HG03175 (cell line): ENCODE measurements around the gene TANGO2.
A peak's percentile ranks its signal among the peaks of the same experiment; 100 is the strongest.
"Not testable (repeated sequence)": the region's sequence is repeated elsewhere in the genome, so short reads cannot be mapped to it uniquely, and the experiment has no call there.

Source experiments
- ATAC-seq: cut with Tn5 transposase; IDR thresholded peaks from one replicate; pipeline ENCODE4 v1.9.1; 2021; ENCODE audit warnings: mild to moderate bottlenecking, moderate library complexity; ENCODE audit not compliant: unreplicated experiment

TANGO2 gene

DNA sequence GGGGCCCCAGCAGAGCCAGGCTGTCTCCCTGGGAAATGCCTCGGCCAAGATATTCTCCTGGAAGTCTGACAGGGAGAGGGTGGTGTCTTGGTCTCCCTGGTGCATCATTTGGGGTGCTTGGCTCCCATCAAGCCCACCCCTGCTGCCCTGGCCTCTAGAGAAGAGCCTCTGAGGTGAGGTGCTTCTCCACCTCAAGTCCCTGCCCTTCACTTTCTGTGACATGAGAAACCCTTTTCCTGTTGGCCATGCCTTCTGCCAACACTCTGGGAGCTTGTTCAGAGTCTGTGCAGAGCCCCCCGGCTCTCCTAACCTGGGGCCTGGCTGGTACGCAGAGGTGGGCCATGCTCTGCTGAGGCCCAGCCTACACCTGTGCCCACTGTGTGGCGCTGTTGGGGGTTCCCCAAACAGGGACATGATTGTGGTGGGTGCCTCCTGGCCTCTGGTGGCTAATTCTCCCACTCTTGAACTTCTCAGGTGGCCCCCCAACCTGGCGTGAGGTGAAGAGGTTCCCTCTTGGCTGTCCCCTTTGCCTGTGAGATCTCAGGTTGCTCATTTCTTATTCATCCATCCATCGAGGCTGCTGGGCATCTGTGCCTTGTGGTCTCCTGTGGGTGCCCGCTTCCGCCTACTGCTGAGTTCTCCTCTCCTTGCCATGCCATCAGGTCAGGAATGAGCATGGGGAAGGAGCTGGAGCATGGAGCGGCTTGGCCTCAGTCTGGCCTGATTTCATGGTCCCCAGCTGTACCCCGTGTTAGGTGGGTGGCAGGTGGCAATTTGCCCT is 40.0 kb downstream of the TANGO2 start:
- no peak for ATAC-seq

DNA sequence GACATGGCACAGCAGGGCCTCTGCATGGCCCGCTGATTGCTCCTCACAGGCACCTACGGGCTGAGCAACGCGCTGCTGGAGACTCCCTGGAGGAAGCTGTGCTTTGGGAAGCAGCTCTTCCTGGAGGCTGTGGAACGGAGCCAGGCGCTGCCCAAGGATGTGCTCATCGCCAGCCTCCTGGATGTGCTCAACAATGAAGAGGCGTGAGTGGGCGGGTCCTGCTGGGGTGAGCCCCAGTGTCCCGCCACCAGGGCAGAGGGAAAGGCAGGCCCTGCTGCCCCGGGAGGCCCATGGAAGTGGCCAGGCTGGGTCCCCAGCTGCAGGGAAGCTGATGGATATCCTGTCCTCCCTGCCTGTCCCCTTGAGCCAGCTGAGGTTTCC is 40.6 kb downstream of the TANGO2 start:
- ATAC-seq, result no peak

DNA sequence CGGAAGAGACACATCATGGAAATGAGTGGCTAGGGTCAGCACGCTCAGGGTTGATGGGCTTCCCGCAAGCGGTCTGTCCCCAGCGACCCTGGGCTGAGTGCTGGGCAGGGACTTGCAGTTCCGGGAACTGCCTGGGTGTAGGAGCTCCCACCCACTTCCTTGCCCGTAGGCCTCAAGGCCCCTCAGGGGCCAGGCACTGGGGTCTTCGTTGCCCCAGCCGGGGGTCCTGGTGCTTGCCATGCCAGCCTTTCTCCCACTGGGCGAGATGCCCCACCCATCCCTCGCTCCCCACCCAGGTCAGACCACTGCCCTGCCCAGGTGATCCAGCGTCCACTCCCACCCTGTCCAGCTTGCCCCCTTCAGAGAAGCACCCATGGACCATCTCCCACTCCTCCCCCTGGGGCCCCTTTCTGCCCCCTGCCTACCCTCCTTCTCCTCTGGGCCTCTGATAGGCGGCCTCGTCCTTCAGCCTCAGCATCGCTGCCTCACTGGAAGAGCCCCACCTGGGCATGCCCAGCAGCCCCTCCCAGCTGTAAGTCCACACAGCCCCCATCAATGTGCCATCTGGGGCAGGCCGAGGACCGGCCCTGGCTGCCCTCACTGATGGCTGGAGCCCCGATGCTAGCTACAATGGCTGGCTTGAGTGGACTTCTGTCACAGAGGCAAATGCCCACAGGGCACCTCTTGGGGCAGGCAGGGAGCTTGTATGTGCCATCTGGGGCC is 41.3 kb downstream of the TANGO2 start:
- ATAC-seq, result no peak

DNA sequence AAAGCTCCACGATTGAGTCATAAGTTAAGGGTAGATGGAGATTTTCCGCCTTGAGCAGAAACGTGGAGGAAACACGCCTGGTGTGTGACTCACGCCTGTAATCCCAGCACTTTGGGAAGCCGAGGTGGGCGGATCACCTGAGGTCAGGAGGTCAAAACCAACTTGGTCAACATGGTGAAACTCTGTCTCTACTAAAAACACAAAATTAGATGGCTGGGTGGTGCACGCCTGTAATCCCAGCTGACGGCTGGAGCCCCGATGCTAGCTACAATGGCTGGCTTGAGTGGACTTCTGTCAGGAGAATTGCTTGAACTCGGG is 41.8 kb downstream of the TANGO2 start:
- ATAC-seq, result no peak

DNA sequence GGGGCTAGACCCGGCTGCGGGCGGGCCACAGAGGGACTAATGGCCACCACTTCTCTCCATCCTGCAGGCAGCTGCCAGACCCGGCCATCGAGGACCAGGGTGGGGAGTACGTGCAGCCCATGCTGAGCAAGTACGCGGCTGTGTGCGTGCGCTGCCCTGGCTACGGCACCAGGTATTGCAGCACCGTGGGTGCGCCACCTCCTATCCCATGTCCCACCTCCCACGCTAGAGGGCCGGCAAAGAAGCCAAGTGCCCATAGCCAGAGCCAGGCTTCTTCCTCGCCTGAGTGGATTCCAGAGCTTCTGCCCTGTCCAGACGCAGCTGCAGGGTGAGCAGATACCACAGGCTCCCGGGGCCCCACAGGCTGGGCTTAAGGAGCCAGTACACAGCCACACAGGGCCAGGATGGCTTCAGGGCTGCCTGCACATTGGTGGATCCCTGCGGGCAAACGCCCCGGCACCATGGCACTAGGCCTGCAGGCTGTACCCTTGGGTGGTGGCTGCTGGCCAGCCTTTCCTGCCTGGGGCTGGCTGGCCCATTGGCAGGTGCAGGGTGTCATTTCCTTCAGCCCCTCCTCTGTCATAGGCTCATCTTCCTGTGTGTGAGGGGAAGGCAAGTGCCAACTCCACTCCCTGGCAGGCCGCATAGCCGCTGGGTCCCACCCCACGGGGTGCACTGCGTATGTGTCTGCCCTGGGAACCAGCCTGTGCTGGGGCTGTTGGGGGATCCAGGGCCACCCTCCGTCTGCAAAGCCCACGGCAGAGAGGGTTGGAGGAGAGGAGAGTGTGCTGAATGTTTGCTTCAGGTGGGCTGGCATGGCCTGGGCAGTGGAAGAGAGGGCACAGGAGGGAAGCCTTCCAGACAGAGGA is 42.6 kb downstream of the TANGO2 start:
- no peak for ATAC-seq

DNA sequence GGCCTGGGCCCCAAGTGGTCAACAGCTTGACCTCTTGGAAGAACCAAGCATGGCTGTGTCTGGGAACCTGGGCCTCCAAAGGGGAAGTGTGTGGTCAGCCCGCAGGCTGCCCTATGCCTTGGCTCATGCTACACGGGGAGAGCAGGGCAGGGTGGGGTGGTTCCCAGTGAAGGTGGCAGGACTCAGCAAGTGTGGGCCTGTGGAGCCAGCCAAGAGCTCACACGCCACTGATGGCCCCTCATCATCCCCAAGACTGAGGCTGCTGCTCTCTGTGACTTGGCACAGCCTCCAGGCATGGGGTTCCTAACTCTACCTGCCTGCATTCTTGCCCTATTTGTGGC is 43.2 kb downstream of the TANGO2 start:
- no peak for ATAC-seq

DNA sequence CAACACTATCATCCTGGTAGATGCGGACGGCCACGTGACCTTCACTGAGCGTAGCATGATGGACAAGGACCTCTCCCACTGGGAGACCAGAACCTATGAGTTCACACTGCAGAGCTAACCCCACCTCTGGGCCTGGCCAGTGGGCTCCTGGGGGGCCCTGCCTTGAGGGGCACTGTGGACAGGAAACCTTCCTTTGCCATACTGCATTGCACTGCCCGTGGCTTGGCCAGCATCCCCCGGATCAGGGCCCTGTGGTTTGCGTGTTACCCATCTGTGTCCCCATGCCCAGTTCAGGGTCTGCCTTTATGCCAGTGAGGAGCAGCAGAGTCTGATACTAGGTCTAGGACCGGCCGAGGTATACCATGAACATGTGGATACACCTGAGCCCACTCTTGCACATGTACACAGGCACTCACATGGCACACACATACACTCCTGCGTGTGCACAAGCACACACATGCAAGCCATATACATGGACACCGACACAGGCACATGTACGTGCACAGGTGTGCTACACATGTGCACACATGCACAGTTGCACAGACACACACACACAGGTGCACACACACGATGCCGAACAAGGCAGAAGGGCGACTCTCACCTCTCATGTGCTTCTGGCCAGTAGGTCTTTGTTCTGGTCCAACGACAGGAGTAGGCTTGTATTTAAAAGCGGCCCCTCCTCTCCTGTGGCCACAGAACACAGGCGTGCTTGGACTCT is 43.8 kb downstream of the TANGO2 start:
- no peak for ATAC-seq

DNA sequence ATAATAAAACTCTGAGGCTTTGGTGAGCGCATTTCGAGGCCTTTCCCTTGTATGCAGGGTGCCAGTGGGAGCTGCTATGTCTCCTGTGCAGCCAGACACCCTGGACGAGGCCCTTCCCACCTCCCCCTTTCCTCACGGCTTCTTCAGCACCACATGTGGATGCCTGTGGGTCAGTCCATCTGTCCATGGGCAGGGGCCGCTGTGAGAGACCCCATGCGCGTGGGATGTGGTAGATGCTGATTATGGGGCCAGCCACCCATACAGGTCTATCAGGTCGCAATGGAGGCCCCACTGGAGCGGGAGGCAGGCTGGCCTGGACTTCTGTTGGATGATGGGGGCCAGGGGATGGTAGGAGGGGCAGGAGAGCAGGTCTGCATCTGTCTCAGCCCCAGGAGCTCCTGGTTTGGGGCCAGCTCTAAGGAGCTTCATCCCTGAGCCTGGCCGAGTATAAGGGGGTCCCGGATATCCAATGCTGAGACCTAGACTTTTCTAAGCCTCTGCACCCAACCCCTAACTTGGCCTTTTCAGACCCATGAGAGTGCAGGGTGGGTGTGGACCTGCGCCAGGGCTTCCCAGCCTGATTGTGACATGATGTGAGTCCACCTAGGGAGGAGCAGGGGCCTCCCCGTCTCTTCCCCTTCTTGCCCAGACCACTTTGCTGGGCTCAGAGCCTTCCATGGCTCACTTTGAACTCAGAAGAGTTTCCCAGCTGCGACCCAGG is 45.1 kb downstream of the TANGO2 start:
- no peak for ATAC-seq

DNA sequence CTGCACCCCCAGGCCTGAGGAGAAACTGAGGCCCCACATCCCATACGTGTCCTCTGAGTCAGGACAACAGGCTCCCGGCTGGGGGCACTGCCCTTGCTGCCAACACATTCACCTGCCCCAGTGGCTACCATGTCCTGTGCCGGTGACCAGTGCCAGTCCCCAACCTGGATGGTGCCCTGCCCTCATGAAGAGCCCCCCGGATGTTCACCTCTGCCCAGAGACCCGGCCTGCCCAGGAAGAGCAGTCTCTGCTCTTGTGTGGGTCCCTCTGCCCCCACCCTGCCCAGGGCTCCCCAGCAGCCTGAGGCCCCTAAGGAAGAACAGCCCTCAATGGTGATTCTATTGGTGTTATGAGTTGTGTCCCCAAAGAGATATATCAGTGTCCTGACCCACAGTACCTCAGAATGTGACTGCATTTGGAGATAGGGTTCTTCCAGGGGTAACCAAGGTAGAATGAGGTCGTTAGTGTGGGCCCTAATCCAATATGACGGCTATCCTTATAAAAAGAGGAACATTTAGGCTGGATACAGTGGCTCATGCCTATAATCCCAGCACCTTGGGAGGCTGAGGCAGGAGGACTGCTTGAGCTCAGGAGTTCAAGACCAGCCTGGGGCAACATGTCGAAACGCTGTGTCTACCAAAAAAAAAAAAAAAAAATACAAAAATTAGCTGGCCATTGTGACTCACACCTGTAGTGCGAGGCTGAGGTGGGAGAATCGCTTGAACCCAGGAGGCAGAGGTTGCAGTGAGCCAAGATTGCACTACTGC is 45.9 kb downstream of the TANGO2 start:
- ATAC-seq, result no peak

DNA sequence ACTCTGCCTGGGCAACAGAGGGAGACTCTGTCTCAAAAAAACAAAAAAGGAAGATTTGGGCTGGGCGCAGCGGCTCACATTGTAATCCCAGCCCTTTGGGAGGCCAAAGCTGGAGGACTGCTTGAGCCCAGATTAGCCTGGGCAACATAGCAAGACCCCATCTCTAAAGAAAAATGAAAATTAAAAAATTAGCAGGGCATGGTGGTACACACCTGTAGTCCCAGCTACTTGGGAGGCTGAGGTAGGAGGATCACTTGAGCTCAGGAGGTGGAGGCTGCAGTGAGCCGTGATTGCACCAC is 46.4 kb downstream of the TANGO2 start:
- ATAC-seq, result not testable (repeated sequence)

DNA sequence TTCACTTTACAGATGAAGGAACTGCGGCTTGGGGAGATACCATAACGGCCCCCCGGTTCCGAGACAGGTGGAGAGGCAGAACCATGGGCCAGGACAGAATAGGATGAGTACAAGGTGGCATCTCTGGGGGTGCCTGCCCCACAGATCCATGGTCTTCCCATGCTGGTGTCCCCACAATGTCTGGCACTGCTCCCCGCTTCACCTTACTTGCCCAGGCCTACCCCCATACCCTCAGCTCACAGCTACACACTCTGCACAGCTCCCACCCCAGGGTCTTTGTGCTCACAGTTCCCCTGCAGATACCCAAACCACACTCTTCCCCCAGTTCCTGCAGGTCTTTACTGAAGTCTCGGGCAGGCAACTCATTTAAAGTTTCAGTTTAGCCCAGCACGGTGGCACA is 47.7 kb downstream of the TANGO2 start:
- ATAC-seq, result no peak

DNA sequence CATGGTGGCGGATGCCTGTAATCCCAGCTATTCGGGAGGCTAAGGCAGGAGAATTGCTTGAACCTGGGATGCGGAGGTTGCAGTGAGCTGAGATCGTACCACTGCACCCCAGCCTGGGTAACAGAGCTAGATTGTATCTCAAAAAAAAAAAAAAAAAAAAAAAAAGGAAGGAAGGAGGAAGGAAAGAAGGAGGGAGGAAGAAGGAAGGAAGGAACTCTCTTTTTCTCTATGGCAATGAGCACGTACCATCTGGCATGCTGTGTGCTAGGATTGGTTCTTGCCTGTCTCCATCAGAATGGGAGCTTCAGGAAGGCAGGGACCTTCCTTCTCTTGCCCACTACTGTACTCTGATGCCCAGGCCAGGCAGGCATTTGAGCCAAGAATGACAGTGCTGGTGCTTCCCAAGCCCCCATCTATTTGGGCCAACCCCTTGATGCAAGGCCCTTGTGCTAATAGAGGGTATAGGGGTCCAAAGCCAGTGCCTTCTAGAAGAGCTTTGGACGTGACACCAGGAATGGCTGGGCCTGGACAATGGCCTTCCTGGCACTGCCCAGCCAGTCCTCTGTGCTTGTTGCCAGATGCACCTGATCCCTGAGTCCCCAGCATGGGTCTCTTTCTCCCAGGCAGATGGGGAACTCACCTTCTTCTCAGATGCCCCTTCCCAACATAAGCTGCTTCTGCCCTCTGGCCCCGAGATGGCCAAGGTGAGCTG is 48.6 kb downstream of the TANGO2 start:
- ATAC-seq, result no peak

DNA sequence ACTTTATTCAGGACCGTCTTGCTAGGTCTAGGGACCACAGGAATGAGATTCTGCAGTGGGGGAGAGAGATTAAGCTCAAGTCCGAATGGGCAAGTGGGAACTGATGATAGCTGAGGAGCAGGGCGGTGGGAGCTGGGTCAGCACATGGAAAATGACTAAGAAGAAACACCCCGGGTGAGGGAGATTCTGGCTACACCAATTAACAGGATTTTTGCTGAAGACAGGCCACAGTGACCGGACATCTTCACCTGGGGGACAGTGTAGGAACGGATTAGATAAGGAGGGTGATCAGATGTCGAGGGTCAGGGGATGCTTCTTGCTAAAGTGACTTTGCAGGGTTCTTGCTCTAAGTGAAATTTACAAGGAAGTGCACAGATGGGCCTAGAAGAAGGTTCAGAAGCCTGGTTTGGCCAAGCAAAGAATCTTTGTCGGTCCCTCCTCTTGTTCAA is 50.6 kb downstream of the TANGO2 start:
- no peak for ATAC-seq

DNA sequence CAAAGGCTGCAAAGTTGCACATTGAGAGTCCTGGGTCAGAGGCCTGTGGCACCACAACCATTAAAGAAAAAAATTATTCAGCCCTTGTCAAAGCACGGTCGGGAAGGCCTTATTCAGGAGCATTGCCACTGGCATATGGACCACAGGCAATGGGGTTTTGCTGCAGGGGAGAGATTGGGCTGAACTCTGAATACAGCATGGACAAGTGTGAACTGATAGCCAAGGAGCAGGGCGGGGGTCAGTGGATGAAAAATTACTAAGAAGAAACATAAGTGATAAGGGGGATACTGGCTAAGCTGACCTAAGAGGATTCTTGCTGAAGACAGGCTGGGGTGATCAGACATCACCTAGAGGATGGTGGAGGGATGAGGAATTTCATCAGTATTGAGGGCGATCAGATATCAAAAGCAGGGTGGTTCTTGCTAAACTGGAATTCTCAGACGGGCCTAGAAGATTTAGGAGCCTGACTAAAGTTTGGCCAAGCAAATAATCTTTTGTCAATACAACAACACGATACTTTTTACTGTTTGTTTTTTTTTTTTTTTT is 55.8 kb downstream of the TANGO2 start:
- no peak for ATAC-seq

DNA sequence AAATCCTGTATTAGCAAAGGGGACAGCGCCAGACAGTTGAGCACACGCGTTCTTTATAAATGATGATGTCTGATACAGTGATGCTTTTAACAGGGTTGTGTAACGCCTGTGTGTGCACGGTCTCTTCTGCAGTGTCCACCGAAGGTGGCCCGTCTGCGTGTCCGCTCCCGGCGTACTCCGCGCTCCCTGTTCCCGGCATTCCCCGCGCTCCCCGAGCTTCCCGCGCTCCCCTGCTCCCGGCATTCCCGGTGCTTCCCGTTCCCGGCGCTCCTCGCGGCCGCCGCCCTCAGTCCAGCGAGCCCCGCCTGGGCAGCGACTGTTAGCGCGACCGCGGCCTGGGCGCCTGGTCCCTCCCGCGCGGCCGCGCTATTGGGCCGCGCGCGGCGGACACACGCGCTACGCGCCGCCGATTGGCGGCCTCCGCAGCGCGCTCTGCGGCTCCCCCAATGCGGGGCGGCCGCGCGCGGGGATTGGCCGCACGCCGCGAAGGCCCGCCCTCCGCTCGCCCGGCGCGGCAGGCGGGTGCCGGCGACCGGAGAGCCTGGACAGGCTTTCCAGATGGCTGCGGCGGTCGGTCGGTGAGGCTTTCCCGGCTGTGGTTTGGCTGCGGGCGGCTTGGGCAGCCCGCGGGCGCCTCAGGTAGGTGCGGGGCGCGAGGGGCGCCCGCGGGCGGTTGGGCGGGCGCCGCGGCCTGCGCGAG is 59.0 kb downstream of the TANGO2 start, which contains the start of gene DGCR8:
DGCR8 (plus strand) TSS at position 497 of the 700 bp plus-strand sequence. CDS start 5,723 bp downstream, outside the sequence.
- ATAC-seq, result peak; percentile 80

DNA sequence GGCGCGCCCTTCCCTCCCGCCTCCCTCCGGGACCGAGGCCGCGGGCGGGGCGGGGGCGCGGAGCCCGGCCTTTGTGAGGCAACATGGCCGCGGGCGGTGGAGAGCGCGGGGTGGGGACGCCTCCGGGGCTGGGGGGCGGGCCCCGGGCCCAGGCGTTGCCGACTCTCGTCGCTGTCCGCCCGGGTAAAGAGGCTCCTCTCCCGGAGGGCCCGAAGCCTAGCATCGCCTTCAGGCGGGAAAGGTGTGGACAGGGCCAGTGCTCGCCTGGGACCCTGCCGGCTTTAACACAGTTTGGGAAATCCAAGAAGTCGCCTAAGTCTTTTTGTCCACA is 59.5 kb downstream of the TANGO2 start:
- peak; percentile 70 for ATAC-seq

DNA sequence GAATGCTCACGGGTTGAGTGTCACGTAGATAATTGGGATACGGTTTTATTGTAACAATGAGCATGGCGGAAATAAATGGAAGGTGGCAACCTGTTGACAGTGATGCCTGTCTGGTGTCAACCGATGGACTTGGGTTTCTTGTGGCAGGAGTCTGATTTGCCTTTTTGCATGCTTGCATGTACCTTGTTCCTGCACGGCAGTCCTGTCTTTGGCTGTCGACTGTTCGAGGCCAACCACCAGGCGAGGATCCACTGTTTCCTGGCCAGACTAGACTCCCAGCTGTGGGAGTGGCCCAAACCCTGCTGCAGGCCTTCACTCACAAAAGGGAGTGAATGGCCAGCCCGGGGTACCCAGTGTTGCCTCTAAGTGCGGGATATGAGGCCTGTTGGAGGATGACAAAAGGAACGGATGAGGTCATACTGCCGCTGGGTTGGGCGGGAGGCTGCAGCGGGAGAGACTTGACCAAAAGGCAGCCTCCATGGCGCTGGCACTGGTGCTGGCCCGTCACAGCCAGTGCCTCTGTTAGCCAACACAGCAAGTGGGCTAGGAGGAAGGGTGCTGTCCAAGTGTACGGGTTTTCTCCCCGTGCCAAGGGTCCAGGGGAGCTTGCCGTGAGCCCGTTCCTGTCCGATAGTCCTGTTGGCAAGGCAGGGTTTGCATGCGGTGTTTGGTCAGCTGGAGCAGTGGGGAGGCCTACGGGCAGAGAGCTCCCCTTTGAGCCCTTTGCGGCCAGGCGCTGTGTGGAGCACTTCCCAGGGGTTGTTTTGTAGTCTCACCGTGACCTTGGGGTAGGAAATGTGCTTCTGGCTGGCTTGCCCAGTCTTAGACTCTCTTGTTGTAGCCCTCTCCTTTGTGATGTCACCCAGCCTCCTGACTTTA is 60.1 kb downstream of the TANGO2 start:
- ATAC-seq, result no peak
